Panc1 (cell line): ENCODE data around the gene USP10.

Experiments
- TF ChIP-seq, protein P1 (sequence below): fragments of 450-650 bp; IDR thresholded peaks from 2 replicates; pipeline ENCODE4 v1.5.1; 2017; ENCODE audit warnings: mild to moderate bottlenecking
- TF ChIP-seq, protein P2 (sequence below), 2 experiments: IDR thresholded peaks; 2 replicates each; pipeline ENCODE4 v1.6.1; 2011 to 2012; ENCODE audit warnings: low read depth in 2 of 2, control low read depth in 1 of 2, low read length in 1 of 2, mild to moderate bottlenecking in 1 of 2, moderate library complexity in 1 of 2; ENCODE audit not compliant: insufficient read depth in 1 of 2

DNA sequence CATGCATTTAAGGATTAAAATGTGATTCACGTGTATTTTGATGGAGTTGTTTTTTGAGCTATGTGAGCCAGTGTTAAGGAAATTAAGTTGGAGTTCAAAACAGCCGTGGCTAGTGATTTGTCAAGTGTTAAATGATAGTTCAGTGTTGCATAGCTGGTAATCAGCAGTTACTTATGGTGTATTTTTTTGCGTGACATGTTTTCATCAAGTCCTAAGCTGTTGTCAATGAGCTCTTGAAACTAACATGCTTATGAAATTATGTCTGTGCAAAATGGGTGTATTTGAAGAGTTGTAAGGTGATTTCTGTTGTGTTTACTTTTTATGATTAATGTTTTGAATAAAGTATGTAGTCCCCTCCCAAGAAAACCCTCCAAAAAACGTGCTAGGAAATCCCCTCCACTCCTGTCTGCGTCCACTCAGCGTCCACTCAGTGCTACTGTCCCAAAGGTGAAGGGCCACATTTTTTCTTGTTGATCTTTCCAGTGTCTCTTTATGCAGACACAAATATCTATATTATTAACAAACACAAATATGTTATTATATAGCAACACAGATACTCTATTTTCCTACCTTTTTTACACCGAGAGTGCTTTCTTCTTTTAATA is 30.0 kb downstream of the USP10 start:
- TF ChIP-seq, protein P1, sequence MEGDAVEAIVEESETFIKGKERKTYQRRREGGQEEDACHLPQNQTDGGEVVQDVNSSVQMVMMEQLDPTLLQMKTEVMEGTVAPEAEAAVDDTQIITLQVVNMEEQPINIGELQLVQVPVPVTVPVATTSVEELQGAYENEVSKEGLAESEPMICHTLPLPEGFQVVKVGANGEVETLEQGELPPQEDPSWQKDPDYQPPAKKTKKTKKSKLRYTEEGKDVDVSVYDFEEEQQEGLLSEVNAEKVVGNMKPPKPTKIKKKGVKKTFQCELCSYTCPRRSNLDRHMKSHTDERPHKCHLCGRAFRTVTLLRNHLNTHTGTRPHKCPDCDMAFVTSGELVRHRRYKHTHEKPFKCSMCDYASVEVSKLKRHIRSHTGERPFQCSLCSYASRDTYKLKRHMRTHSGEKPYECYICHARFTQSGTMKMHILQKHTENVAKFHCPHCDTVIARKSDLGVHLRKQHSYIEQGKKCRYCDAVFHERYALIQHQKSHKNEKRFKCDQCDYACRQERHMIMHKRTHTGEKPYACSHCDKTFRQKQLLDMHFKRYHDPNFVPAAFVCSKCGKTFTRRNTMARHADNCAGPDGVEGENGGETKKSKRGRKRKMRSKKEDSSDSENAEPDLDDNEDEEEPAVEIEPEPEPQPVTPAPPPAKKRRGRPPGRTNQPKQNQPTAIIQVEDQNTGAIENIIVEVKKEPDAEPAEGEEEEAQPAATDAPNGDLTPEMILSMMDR = no peak
- TF ChIP-seq, protein P2, sequence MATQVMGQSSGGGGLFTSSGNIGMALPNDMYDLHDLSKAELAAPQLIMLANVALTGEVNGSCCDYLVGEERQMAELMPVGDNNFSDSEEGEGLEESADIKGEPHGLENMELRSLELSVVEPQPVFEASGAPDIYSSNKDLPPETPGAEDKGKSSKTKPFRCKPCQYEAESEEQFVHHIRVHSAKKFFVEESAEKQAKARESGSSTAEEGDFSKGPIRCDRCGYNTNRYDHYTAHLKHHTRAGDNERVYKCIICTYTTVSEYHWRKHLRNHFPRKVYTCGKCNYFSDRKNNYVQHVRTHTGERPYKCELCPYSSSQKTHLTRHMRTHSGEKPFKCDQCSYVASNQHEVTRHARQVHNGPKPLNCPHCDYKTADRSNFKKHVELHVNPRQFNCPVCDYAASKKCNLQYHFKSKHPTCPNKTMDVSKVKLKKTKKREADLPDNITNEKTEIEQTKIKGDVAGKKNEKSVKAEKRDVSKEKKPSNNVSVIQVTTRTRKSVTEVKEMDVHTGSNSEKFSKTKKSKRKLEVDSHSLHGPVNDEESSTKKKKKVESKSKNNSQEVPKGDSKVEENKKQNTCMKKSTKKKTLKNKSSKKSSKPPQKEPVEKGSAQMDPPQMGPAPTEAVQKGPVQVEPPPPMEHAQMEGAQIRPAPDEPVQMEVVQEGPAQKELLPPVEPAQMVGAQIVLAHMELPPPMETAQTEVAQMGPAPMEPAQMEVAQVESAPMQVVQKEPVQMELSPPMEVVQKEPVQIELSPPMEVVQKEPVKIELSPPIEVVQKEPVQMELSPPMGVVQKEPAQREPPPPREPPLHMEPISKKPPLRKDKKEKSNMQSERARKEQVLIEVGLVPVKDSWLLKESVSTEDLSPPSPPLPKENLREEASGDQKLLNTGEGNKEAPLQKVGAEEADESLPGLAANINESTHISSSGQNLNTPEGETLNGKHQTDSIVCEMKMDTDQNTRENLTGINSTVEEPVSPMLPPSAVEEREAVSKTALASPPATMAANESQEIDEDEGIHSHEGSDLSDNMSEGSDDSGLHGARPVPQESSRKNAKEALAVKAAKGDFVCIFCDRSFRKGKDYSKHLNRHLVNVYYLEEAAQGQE (IDR thresholded peaks at IDR 0.05; ENCODE audit: insufficient read depth in 1 of 2, low read depth in 2 of 2, low read length in 1 of 2) = no peak
